HEK293 (cell line): ENCODE results near the gene AKAP17A.
A peak's percentile ranks its signal among the peaks of the same experiment; 100 is the strongest.
"Not testable (repeated sequence)": the region's sequence is repeated elsewhere in the genome, so short reads cannot be mapped to it uniquely, and the experiment has no call there.

Experiments used
- CTCF ChIA-PET: fragments of 350-600 bp; formaldehyde crosslinking; extraction: SDS; loops from one replicate; lab custom pipeline; 2021; ENCODE audit warnings: antibody characterized with exemption; lab: Yijun Ruan, JAX
- POLR2A ChIA-PET: fragments of 300-600 bp; formaldehyde crosslinking; extraction: SDS; loops from one replicate; lab custom pipeline; 2020; ENCODE audit warnings: antibody characterized with exemption, inconsistent platforms; lab: Yijun Ruan, JAX
- H3K27ac ChIP-seq: fragments of 200-500 bp; sonication (Bioruptor generic); 2 replicates; pipeline ENCODE4 v1.5.1; 2014; ENCODE audit warnings: low read depth, low read length, control low read depth, inconsistent platforms; ENCODE audit errors: extremely low read depth
- H3K36me3 ChIP-seq, 2 experiments: fragments of 200-500 bp in 1 of 2; sonication (Bioruptor generic) in 1 of 2; 1 replicate in 1 of 2; 2 replicates in 1 of 2; pipeline ENCODE4 v1.5.1; 2014 to 2017; ENCODE audit warnings: inconsistent platforms in 2 of 2, low read length in 2 of 2; ENCODE audit not compliant: control insufficient read depth in 2 of 2, insufficient read depth in 1 of 2
- H3K4me1 ChIP-seq: fragments of 200-500 bp; sonication (Bioruptor generic); 2 replicates; pipeline ENCODE4 v1.5.1; 2014; ENCODE audit warnings: mild to moderate bottlenecking, low read length, inconsistent platforms; ENCODE audit not compliant: control insufficient read depth, insufficient read depth
- H3K4me3 ChIP-seq: 2 replicates; pipeline ENCODE4 v1.5.1; 2011; ENCODE audit warnings: low read depth, mild to moderate bottlenecking, control low read depth, low read length, moderate library complexity
- H3K9me3 ChIP-seq: fragments of 200-500 bp; sonication (Bioruptor generic); 2 replicates; pipeline ENCODE4 v1.5.1; 2014; ENCODE audit warnings: low read depth, low read length, inconsistent platforms; ENCODE audit not compliant: control insufficient read depth, insufficient read depth
- GLIS1 ChIP-seq: fragments of 450-650 bp; formaldehyde crosslinking; IDR thresholded peaks from 2 replicates; pipeline ENCODE4 v1.5.1; 2016; ENCODE audit warnings: missing biosample characterization, missing genetic modification characterization
- KLF16 ChIP-seq: fragments of 450-650 bp; formaldehyde crosslinking; IDR thresholded peaks from 2 replicates; pipeline ENCODE4 v1.5.1; 2017; ENCODE audit warnings: missing biosample characterization, missing genetic modification characterization
- KLF8 ChIP-seq: fragments of 450-650 bp; formaldehyde crosslinking; IDR thresholded peaks from 2 replicates; pipeline ENCODE4 v1.5.1; 2016; ENCODE audit warnings: missing biosample characterization, missing genetic modification characterization
- SP2 ChIP-seq: fragments of 450-650 bp; formaldehyde crosslinking; IDR thresholded peaks from 2 replicates; pipeline ENCODE4 v1.5.1; 2016; ENCODE audit warnings: missing biosample characterization, missing genetic modification characterization
- ZBTB17 ChIP-seq: fragments of 450-650 bp; formaldehyde crosslinking; IDR thresholded peaks from 2 replicates; pipeline ENCODE4 v1.5.1; 2016; ENCODE audit warnings: missing biosample characterization, missing genetic modification characterization
- ZBTB49 ChIP-seq: fragments of 450-650 bp; formaldehyde crosslinking; IDR thresholded peaks from 2 replicates; pipeline ENCODE4 v1.5.1; 2016; ENCODE audit warnings: missing biosample characterization, missing genetic modification characterization, low read depth
- ZNF121 ChIP-seq: fragments of 450-650 bp; formaldehyde crosslinking; IDR thresholded peaks from 2 replicates; pipeline ENCODE4 v1.5.1; 2016; ENCODE audit warnings: missing biosample characterization, missing genetic modification characterization
- ZNF19 ChIP-seq: fragments of 450-650 bp; formaldehyde crosslinking; IDR thresholded peaks from 2 replicates; pipeline ENCODE4; 2016; ENCODE audit warnings: missing biosample characterization, missing genetic modification characterization, low read depth
- ZNF366 ChIP-seq: fragments of 450-650 bp; formaldehyde crosslinking; conservative IDR thresholded peaks from 2 replicates; pipeline ENCODE4 v1.5.1; 2016; ENCODE audit warnings: missing biosample characterization, missing genetic modification characterization
- ZNF521 ChIP-seq: fragments of 450-650 bp; formaldehyde crosslinking; IDR thresholded peaks from 2 replicates; pipeline ENCODE4 v1.5.1; 2017; ENCODE audit warnings: missing biosample characterization, mild to moderate bottlenecking, missing genetic modification characterization
- ZNF530 ChIP-seq: fragments of 450-650 bp; formaldehyde crosslinking; IDR thresholded peaks from 2 replicates; pipeline ENCODE4 v1.5.1; 2016; ENCODE audit warnings: low read depth, missing biosample characterization, missing genetic modification characterization
- ZNF544 ChIP-seq: fragments of 450-650 bp; formaldehyde crosslinking; IDR thresholded peaks from 2 replicates; pipeline ENCODE4 v1.5.0; 2017; ENCODE audit warnings: missing biosample characterization, missing genetic modification characterization
- ZNF560 ChIP-seq: fragments of 450-650 bp; formaldehyde crosslinking; IDR thresholded peaks from 2 replicates; pipeline ENCODE4 v1.5.1; 2017; ENCODE audit warnings: missing biosample characterization, missing genetic modification characterization, borderline replicate concordance
- ZNF623 ChIP-seq: fragments of 450-650 bp; formaldehyde crosslinking; IDR thresholded peaks from 2 replicates; pipeline ENCODE4 v1.5.1; 2016; ENCODE audit warnings: missing biosample characterization, missing genetic modification characterization
- TF ChIP-seq, protein P1 (sequence below): fragments of 450-650 bp; formaldehyde crosslinking; IDR thresholded peaks from 2 replicates; pipeline ENCODE4 v1.5.1; 2016; ENCODE audit warnings: missing biosample characterization, missing genetic modification characterization
- TF ChIP-seq, protein P2 (sequence below): fragments of 450-650 bp; IDR thresholded peaks from 2 replicates; pipeline ENCODE4 v1.5.1; 2018; ENCODE audit warnings: missing biosample characterization, mild to moderate bottlenecking, missing genetic modification characterization

Gene AKAP17A

GRCh38 chrX:1555370-1555769, 36.0 kb upstream of the AKAP17A start (continued):
- no peak for TF ChIP-seq GLIS1 (tag by site-specific recombination)
- TF ChIP-seq, protein P1, sequence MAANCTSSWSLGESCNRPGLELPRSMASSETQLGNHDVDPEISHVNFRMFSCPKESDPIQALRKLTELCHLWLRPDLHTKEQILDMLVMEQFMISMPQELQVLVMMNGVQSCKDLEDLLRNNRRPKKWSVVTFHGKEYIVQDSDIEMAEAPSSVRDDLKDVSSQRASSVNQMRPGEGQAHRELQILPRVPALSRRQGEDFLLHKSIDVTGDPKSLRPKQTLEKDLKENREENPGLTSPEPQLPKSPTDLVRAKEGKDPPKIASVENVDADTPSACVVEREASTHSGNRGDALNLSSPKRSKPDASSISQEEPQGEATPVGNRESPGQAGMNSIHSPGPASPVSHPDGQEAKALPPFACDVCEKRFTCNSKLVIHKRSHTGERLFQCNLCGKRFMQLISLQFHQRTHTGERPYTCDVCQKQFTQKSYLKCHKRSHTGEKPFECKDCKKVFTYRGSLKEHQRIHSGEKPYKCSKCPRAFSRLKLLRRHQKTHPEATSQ (tag by site-specific recombination) = peak; percentile 73; the same call in 1 of the 2 replicates
- no peak for TF ChIP-seq ZNF521 (tag by site-specific recombination)
- TF ChIP-seq KLF8 (tag by site-specific recombination) = peak; percentile 26; the same call in 1 of the 2 replicates

GRCh38 chrX:1557442-1557841, 34.0 kb upstream of the AKAP17A start:
- POLR2A ChIA-PET, H3K36me3 ChIP-seq, H3K27ac ChIP-seq, H3K4me3 ChIP-seq: not testable (repeated sequence)
- peak; percentile 56 for TF ChIP-seq ZNF366 (tag by site-specific recombination)
- peak; percentile 60; the same call in 1 of the 2 replicates for TF ChIP-seq ZBTB17 (tag by site-specific recombination)
- 0 out of 2 replicates have a peak, but pooled peaks have one; percentile 9 for TF ChIP-seq ZNF121 (tag by site-specific recombination)
- TF ChIP-seq, all 188 proteins: peak for 3; not testable (repeated sequence) for 185
- H3K9me3 ChIP-seq, H3K4me1 ChIP-seq, CTCF ChIA-PET: not testable (repeated sequence)

DNA sequence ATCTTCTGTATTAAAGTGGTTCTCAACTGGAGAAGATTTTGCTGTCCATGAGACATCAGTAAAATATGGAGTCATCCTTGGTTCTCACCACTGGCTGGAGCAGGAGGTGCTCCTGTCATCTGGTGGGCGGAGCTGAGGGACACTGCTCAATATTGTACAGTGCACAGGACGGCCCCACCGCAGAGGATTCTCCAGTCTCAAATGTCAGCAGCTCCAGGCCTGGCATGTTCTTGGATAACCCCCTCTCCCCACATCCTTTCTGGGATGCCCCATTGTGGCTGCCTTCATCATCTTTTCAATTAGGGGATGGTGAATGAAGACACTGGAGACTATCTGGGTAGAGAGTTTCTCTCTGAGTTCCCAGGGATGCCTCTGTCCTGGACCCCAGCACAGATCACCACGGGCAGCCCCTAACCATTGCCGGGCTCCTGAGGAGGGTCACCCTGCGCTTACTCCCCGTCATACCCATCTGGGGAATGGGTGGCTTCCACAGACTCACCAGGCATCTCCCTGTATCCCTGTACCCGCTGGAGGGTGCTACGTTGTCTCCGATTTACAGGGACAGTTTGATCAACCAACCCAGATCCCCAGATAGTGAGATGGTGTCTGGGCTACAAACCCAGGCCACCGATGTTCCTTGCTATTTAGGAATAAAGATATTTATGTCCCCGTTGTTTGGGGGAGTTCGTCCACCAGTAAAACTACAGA, 32.5 kb upstream of the AKAP17A start:
- no peak overlapping the region for H3K27ac ChIP-seq
- no peak overlapping the region for H3K4me3 ChIP-seq
- no peaks in the 10 kb centered on the region for H3K36me3 ChIP-seq
- CTCF ChIA-PET = no interaction called here
- POLR2A ChIA-PET = no interaction called here
- no peaks in the 10 kb centered on the region; the same call in 1 of the 2 replicates for H3K9me3 ChIP-seq
- TF ChIP-seq ZNF530 (tag by site-specific recombination) (no peak), SP2 (tag by site-specific recombination) (no peak), KLF16 (tag by site-specific recombination) (no peak), ZBTB49 (no peak), ZNF623 (tag by site-specific recombination) (no peak), ZNF544 (no peak), ZNF19 (tag by site-specific recombination) (no peak), ZNF560 (no peak)
- TF ChIP-seq, protein P2, sequence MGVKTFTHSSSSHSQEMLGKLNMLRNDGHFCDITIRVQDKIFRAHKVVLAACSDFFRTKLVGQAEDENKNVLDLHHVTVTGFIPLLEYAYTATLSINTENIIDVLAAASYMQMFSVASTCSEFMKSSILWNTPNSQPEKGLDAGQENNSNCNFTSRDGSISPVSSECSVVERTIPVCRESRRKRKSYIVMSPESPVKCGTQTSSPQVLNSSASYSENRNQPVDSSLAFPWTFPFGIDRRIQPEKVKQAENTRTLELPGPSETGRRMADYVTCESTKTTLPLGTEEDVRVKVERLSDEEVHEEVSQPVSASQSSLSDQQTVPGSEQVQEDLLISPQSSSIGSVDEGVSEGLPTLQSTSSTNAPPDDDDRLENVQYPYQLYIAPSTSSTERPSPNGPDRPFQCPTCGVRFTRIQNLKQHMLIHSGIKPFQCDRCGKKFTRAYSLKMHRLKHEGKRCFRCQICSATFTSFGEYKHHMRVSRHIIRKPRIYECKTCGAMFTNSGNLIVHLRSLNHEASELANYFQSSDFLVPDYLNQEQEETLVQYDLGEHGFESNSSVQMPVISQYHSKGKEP (tag by site-specific recombination) = no peak
- H3K4me1 ChIP-seq = no peaks in the 10 kb centered on the region
